Measurements from ENCODE around the gene ST8SIA1.

DNA sequence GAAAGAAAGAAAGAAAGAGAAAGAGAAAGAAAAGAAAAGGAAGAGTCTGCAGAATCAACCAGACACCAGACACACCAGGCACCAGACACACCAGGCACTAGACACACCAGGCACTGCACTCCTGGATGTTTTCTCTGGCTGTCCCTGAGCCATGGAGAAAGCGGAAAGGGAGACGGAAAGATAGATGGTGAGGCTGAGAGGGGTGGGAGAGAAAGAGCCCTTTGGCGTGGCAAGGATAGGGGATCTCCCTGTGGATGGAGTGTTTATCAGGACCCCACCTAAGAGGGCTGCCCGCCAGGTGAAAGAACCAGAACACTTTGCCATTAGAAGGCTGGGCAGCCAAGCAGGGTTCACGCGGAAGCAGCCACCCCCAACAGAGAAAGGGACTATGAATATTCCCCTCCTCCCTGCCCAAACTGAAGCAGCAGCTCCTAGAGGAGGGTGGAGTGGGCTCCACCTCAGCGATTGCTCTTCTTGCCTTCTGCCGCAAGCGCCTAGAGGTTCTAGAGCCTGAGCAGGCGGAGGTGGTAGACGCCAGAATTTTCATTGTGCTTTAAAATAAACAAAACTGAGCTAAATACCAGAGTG, 13.4 kb downstream of the ST8SIA1 start:
- TF ChIP-seq, protein P1, sequence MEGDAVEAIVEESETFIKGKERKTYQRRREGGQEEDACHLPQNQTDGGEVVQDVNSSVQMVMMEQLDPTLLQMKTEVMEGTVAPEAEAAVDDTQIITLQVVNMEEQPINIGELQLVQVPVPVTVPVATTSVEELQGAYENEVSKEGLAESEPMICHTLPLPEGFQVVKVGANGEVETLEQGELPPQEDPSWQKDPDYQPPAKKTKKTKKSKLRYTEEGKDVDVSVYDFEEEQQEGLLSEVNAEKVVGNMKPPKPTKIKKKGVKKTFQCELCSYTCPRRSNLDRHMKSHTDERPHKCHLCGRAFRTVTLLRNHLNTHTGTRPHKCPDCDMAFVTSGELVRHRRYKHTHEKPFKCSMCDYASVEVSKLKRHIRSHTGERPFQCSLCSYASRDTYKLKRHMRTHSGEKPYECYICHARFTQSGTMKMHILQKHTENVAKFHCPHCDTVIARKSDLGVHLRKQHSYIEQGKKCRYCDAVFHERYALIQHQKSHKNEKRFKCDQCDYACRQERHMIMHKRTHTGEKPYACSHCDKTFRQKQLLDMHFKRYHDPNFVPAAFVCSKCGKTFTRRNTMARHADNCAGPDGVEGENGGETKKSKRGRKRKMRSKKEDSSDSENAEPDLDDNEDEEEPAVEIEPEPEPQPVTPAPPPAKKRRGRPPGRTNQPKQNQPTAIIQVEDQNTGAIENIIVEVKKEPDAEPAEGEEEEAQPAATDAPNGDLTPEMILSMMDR (IDR thresholded peaks at IDR 0.05) = no peak
- TF ChIP-seq EZH2phosphoT487 (IDR thresholded peaks at IDR 0.05) = no peak

Measured in neural progenitor cell (in vitro differentiated cells).